IMR-90 (cell line): ENCODE data around the gene NSF. TPM values are rescaled to one million over a fixed set of nuclear protein-coding genes. Genes with fewer than 3 reads are reported as not detected.

Experiments used
- ATAC-seq: fragments of 200-7000 bp; cut with Tn5 transposase; 2 replicates; pipeline ENCODE4 v1.9.1; 2020; ENCODE audit warnings: low read depth, mild to moderate bottlenecking, moderate library complexity
- BruUV-seq: library from RNA; stranded (reverse); fragments of 400-500 nt; replicated peaks from 2 replicates; lab custom pipeline; 2021; lab: Mats Ljungman, UMichigan
- CTCF ChIA-PET: fragments of 300-600 bp; formaldehyde crosslinking; extraction: SDS; loops from one replicate; lab custom pipeline; 2021; ENCODE audit warnings: antibody characterized with exemption; lab: Yijun Ruan, JAX
- POLR2A ChIA-PET: fragments of 300-600 bp; sonication (Branson Sonifier 250); formaldehyde crosslinking; loops from one replicate; lab custom pipeline; 2022; ENCODE audit warnings: antibody characterized with exemption; ENCODE audit not compliant: unreplicated experiment; lab: Charles Lee
- DNase-seq: peaks from one replicate; pipeline ENCODE4 v3.0.0; 2013
- H2AFZ ChIP-seq: replicated peaks from 2 replicates; pipeline ENCODE3; 2013; ENCODE audit warnings: low read length, mild to moderate bottlenecking; ENCODE audit not compliant: poor library complexity
- H2AK5ac ChIP-seq: 2 replicates; pipeline ENCODE4 v1.6.1; 2013; ENCODE audit warnings: low read depth, low read length, inconsistent platforms
- H2AK9ac ChIP-seq: replicated peaks from 2 replicates; pipeline ENCODE3; 2013; ENCODE audit warnings: mild to moderate bottlenecking, low read depth, low read length, moderate library complexity; ENCODE audit not compliant: poor library complexity
- H2BK120ac ChIP-seq: 2 replicates; pipeline ENCODE4 v1.6.1; 2013; ENCODE audit warnings: low read depth, low read length, inconsistent platforms
- H2BK15ac ChIP-seq: 3 replicates; pipeline ENCODE4 v1.6.1; 2013; ENCODE audit warnings: low read depth, low read length, inconsistent platforms
- H2BK20ac ChIP-seq: 2 replicates; pipeline ENCODE4 v1.6.1; 2013; ENCODE audit warnings: low read depth, mild to moderate bottlenecking, inconsistent platforms, low read length, moderate library complexity
- H2BK5ac ChIP-seq: 2 replicates; pipeline ENCODE4 v1.6.1; 2013; ENCODE audit warnings: mild to moderate bottlenecking, low read depth, low read length, inconsistent platforms; ENCODE audit not compliant: poor library complexity, severe bottlenecking
- H3K14ac ChIP-seq: replicated peaks from 2 replicates; pipeline ENCODE4 v1.6.1; 2013; ENCODE audit warnings: low read depth, low read length, inconsistent platforms
- H3K18ac ChIP-seq: 2 replicates; pipeline ENCODE4 v1.6.1; 2013; ENCODE audit warnings: low read depth, low read length, control low read depth
- H3K23ac ChIP-seq: 2 replicates; pipeline ENCODE4 v1.6.1; 2013; ENCODE audit warnings: low read depth, low read length, inconsistent platforms
- H3K27ac ChIP-seq: 2 replicates; pipeline ENCODE4 v1.5.1; 2013; ENCODE audit warnings: mild to moderate bottlenecking, control low read depth, low read length; ENCODE audit not compliant: insufficient read depth
- H3K27me3 ChIP-seq: 2 replicates; pipeline ENCODE4 v1.6.1; 2013; ENCODE audit warnings: low read length; ENCODE audit not compliant: control insufficient read depth, insufficient read depth
- H3K36me3 ChIP-seq: 2 replicates; pipeline ENCODE4 v1.6.1; 2013; ENCODE audit warnings: low read length, mixed read lengths; ENCODE audit not compliant: control insufficient read depth, insufficient read depth
- H3K4ac ChIP-seq: 2 replicates; pipeline ENCODE4 v1.6.1; 2013; ENCODE audit warnings: low read depth, low read length, inconsistent platforms
- H3K4me1 ChIP-seq: 2 replicates; pipeline ENCODE4 v1.6.1; 2013; ENCODE audit warnings: low read length, mixed read lengths; ENCODE audit not compliant: control insufficient read depth, insufficient read depth
- H3K4me2 ChIP-seq: 2 replicates; pipeline ENCODE4 v1.6.1; 2013; ENCODE audit warnings: low read depth, mild to moderate bottlenecking, control low read depth, low read length, moderate library complexity
- H3K4me3 ChIP-seq: 2 replicates; pipeline ENCODE4 v1.5.1; 2013; ENCODE audit warnings: low read depth, mild to moderate bottlenecking, control low read depth, low read length, moderate library complexity; ENCODE audit not compliant: insufficient read depth
- H3K56ac ChIP-seq: 2 replicates; pipeline ENCODE4 v1.6.1; 2013; ENCODE audit warnings: low read length, inconsistent platforms; ENCODE audit not compliant: insufficient read depth; ENCODE audit errors: extremely low read depth
- H3K79me1 ChIP-seq, 2 experiments: 2 replicates each; pipeline ENCODE4 v1.6.1; 2013; ENCODE audit warnings: low read length in 2 of 2, inconsistent platforms in 1 of 2, low read depth in 1 of 2
- H3K9ac ChIP-seq: 2 replicates; pipeline ENCODE4 v1.6.1; 2013; ENCODE audit warnings: low read depth, low read length, control low read depth
- H3K9me1 ChIP-seq: 2 replicates; pipeline ENCODE4 v1.6.1; 2013; ENCODE audit warnings: low read length, inconsistent platforms; ENCODE audit not compliant: insufficient read depth
- H3K9me3 ChIP-seq: 2 replicates; pipeline ENCODE4 v1.6.1; 2013; ENCODE audit warnings: low read length; ENCODE audit not compliant: control insufficient read depth, insufficient read depth
- H4K20me1 ChIP-seq: 2 replicates; pipeline ENCODE4 v1.6.1; 2013; ENCODE audit warnings: low read length, inconsistent platforms; ENCODE audit not compliant: insufficient read depth
- H4K5ac ChIP-seq: 2 replicates; pipeline ENCODE4 v1.6.1; 2013; ENCODE audit warnings: mild to moderate bottlenecking, low read depth, low read length, control low read depth
- H4K8ac ChIP-seq, 2 experiments: 2 replicates each; pipeline ENCODE4 v1.6.1; 2013; ENCODE audit warnings: low read depth in 2 of 2, low read length in 2 of 2, control low read depth in 1 of 2, inconsistent platforms in 1 of 2
- H4K91ac ChIP-seq: 2 replicates; pipeline ENCODE4 v1.6.1; 2013; ENCODE audit warnings: low read depth, low read length, inconsistent platforms; ENCODE audit not compliant: insufficient read depth
- BHLHE40 ChIP-seq: fragments of 150-350 bp; IDR thresholded peaks from 2 replicates; pipeline ENCODE4 v1.6.1; 2016; ENCODE audit warnings: mild to moderate bottlenecking, low read depth, low read length
- CHD1 ChIP-seq: IDR thresholded peaks from 2 replicates; pipeline ENCODE4 v1.6.1; 2012; ENCODE audit warnings: low read depth, low read length, improper control_type of control experiment
- ELK1 ChIP-seq: fragments of 150-350 bp; IDR thresholded peaks from 2 replicates; pipeline ENCODE4 v1.6.1; 2016; ENCODE audit warnings: low read depth, mild to moderate bottlenecking, low read length, moderate library complexity, borderline replicate concordance
- FOS ChIP-seq: fragments of 150-350 bp; IDR thresholded peaks from 2 replicates; pipeline ENCODE4 v1.6.1; 2016; ENCODE audit warnings: low read depth, low read length
- MAZ ChIP-seq: IDR thresholded peaks from 2 replicates; pipeline ENCODE4 v1.6.1; 2012; ENCODE audit warnings: low read depth, mild to moderate bottlenecking, low read length, improper control_type of control experiment, moderate library complexity, borderline replicate concordance
- MXI1 ChIP-seq: IDR thresholded peaks from 2 replicates; pipeline ENCODE4 v1.6.1; 2012; ENCODE audit warnings: low read depth, mild to moderate bottlenecking, low read length, moderate library complexity, borderline replicate concordance
- NFE2L2 ChIP-seq: fragments of 150-350 bp; IDR thresholded peaks from 2 replicates; pipeline ENCODE4 v1.6.1; 2016; ENCODE audit warnings: low read depth, mild to moderate bottlenecking, low read length
- POLR2A ChIP-seq: IDR thresholded peaks from 2 replicates; pipeline ENCODE4 v1.6.1; 2012; ENCODE audit warnings: mild to moderate bottlenecking, low read depth, low read length
- RAD21 ChIP-seq: IDR thresholded peaks from 2 replicates; pipeline ENCODE4 v1.6.1; 2012; ENCODE audit warnings: low read length, improper control_type of control experiment
- RCOR1 ChIP-seq: IDR thresholded peaks from 2 replicates; pipeline ENCODE4 v1.6.1; 2012; ENCODE audit warnings: mild to moderate bottlenecking, low read length, improper control_type of control experiment; ENCODE audit not compliant: insufficient replicate concordance
- RFX5 ChIP-seq: IDR thresholded peaks from 2 replicates; pipeline ENCODE4 v1.8.0; 2012; ENCODE audit warnings: low read depth, mild to moderate bottlenecking, low read length, moderate library complexity
- SMC3 ChIP-seq: fragments of 150-350 bp; IDR thresholded peaks from 2 replicates; pipeline ENCODE4 v1.6.1; 2016; ENCODE audit warnings: low read depth, mild to moderate bottlenecking, antibody characterized with exemption, low read length, moderate library complexity
- USF2 ChIP-seq: fragments of 150-350 bp; IDR thresholded peaks from 2 replicates; pipeline ENCODE4 v1.6.1; 2017; ENCODE audit warnings: mild to moderate bottlenecking, antibody characterized with exemption, low read length, low read depth
- WGBS, 2 experiments: methylation state at CpG; one replicate each; pipeline versions ENCODE4 v1.1.5 to v1.1.7; 2013; ENCODE audit warnings: missing lambda C conversion rate in 2 of 2; ENCODE audit not compliant: insufficient read length in 1 of 2; ENCODE audit errors: extremely low coverage in 2 of 2; 5-methylcytosine and 5-hydroxymethylcytosine counted together
- dilution Hi-C: fragments of 300-500 bp; cut with HindIII; formaldehyde crosslinking; loops from one replicate; pipeline ENCODE4 v1.14.3; 2018; ENCODE audit warnings: low sequenced_read_pairs; ENCODE audit not compliant: unreplicated experiment
- in situ Hi-C: fragments of 300-500 bp; cut with MboI; formaldehyde crosslinking; loops from 3 replicates; pipeline ENCODE4 v1.14.3; 2019; ENCODE audit warnings: low sequenced_read_pairs, inconsistent platforms, mixed read lengths
- intact Hi-C: fragments of 100-400 bp; cut with micrococcal nuclease; formaldehyde crosslinking; loops from 2 replicates; pipeline ENCODE4 v1.10.0; 2022
- polyA plus RNA-seq, 3 experiments: library from polyadenylated mRNA; depleted of rRNA; stranded (reverse); fragments of >200 nt; gene quantifications; 2 replicates each; pipeline ENCODE4 v1.2.3, GENCODE V29; 2012; ENCODE audit warnings: low replicate concordance in 1 of 3
- total RNA-seq: library from RNA; depleted of rRNA; stranded (reverse); fragments of >200 nt; gene quantifications from 2 replicates; pipeline ENCODE4 v1.2.3, GENCODE V29; 2012

The NSF gene
- total and polyA plus RNA-seq, 2 of the 4 experiments (the other 2 are of a cell fraction): 38.9 to 110 TPM

- TF ChIP-seq USF2 (no peak), SMC3 (no peak), ELK1 (no peak), CHD1 (no peak), RAD21 (no peak), BHLHE40 (no peak), RCOR1 (no peak), NFE2L2 (no peak), RFX5 (no peak), POLR2A (no peak), MAZ (no peak), FOS (no peak), MXI1 (no peak)
- Histone ChIP-seq H3K4me1 (no peaks in the 10 kb centered on the region), H3K4ac (no peak overlapping the region), H2AK9ac (no peak overlapping the region), H2BK5ac (no peak overlapping the region), H4K91ac (no peak overlapping the region), H3K27ac (no peak overlapping the region), H2AK5ac (no peak overlapping the region), H3K9ac (no peak overlapping the region), H4K8ac (no peak overlapping the region), H3K27me3 (peaks cover 20% of the 10 kb centered on the region), H3K4me3 (no peak overlapping the region), H3K56ac (no peak overlapping the region), H2BK20ac (no peak overlapping the region), H2AFZ (no peak overlapping the region), H2BK15ac (no peak overlapping the region), H3K4me2 (no peak overlapping the region), H3K9me3 (no peaks in the 10 kb centered on the region), H2BK120ac (no peak overlapping the region), H4K20me1 (no peaks in the 10 kb centered on the region), H3K23ac (no peak overlapping the region), H4K5ac (no peak overlapping the region), H3K79me1 (no peaks in the 10 kb centered on the region), H3K9me1 (no peaks in the 10 kb centered on the region), H3K14ac (no peak overlapping the region), H3K18ac (no peak overlapping the region), H3K36me3 (no peaks in the 10 kb centered on the region)
- intact Hi-C loops: no loop called here
- ATAC-seq (no peak), DNase-seq (no peak)
- WGBS, 2 experiments: no CpG with 5 or more reads among the region's 7 CpGs
- dilution Hi-C loops: no loop called here
- no TSS peak for BruUV-seq
- in situ Hi-C loops: no loop called here
- ChIA-PET CTCF (no interaction called here), POLR2A (no interaction called here)
These were observed 192.6 kb downstream of the NSF start for GRCh38 chr17:46783031-46783593.
